DMS53 (cell line): Measurements from ENCODE around the gene RGS17.
"Not testable (repeated sequence)": the region's sequence is repeated elsewhere in the genome, so short reads cannot be mapped to it uniquely, and the experiment has no call there.

Source experiments
- DNase-seq: peaks from one replicate; lab custom pipeline; 2025; lab: John Stamatoyannopoulos, UW

Gene RGS17

DNA sequence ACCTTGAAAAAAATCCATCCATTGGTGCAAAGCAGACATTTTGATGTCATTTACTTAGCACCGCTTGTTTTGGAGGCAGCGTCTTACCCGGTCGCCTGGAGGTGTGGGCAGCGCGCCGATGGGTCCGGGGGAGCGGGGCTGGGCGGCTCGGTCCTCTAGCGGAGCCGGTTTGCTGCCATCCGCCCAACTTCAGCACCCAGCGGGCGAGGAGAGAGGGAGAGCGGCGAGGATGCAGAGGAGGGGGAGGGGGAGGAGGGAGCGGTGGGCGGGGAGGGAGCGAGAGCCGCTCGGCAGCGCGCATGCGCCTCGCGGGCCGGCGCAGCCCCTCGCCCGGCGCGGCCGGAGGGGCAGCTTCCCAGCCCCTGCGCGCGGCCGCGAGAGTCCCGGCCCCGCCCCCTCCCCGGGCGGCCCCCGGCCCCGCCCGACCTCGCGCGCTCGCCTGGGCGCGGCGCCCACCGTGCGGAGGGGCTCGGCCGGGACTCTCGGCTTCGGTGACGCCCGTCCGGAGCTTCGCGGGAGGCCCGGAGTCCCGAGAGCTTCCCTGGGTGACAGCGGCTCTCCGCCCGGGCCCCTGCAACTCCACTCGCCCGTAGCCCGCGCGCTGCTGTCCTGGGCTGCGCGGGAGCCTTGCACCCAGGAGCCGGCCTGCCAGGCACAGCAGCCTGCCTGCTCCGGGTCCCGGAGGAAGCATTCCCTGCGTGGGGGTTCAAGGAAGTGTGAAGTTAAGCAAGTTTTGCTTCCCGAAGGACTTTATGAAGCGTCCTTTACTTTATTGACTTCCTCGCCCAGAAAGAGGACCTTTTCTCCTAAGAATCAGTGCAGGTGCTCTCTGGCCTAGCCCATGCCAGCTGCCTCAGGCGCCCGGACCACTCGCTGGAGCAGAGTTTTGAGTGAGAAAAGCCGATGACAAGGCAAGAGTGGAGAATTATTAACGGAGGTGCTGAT, at the start of gene RGS17:
Gene RGS17, minus strand, starts transcription at position 246 of the 945 bp plus-strand sequence. CDS start 87,264 bp downstream, outside the sequence.
- peak; percentile 83 for DNase-seq

GRCh38 chr6:153172815-153173214, 41.7 kb upstream of the RGS17 start:
- DNase-seq = peak; percentile 59

DNA sequence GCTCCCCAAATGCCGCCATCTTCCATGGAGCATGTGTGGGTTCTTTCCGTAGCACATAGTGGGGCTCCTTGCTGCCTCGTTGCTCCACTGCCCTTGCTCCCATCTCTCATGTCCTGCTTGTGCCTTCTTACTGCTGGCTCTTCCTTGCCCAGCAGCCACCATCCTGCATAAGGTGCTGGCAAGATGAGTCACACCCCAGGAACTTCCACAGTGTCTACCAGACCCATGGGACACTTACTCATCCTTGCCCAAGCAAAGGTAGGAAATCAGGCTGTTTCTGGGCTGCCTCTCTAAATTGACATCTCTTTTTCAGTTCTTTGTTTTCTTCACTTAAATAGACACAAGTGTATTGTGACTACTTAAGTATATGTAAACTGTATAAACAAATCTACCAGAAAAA, 39.4 kb upstream of the RGS17 start:
- peak; percentile 25 for DNase-seq

DNA sequence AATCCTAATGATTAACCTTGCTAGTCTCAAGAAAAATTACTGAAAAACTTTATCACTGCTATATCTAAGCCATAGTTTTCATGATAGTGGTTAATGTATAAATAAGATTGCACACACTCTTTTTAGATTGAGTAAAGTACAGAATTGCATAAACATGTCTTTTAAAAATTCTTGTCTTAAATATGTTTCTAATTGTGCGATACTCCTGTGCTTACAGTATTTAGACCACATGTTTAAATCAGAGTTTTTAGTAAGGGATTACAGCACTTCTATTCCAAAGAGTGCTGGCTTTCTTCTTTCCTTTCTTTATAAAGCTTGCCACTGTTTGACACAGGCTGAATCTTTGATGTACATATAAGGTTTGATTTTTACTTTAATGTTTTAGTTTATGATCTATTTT, 36.8 kb upstream of the RGS17 start:
- no peak for DNase-seq

DNA sequence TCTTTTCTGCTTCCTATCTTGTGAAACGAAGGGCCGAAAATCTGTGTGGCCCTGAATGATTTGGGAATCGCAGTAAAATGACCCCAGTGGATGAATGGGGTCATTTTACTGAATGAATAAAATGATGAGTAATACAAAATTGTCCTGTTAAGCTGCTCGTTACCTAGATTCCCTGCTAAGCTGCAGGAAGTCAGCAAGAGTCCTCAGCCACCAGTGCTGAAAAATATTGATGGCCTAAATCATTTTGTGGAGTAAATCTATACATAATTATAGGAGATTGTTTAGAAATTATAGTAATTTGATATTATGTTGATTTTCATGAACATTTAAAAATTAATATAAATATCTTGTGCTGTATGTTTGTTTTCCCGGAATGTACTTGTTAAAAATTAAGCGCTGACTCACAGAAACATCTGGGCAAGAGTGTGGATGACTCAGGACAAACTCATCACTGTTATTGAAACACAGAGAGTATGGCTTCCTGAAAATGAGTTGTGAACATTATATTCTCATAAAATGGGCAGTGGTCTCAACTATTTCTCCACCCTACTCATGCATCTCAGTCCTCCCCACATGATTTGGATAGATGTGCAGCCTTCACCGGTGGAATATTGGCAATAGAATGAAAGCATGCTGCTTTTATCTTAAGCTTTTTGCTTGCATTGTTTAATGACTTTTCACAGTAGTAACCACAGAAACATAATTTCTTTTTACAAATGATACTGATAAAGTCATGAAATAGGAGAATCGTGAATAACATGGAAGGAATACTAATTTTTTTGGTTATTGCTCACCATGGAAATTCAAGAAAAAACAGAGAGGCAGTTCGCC, 36.2 kb upstream of the RGS17 start:
- peak; percentile 73 for DNase-seq

- no peak for DNase-seq
Observed at GRCh38 chr6:153162646-153163045, 31.6 kb upstream of the RGS17 start.

- no peak for DNase-seq
Observed at GRCh38 chr6:153162172-153162571, 31.1 kb upstream of the RGS17 start.

- no peak for DNase-seq
Observed at GRCh38 chr6:153160221-153160620, 29.1 kb upstream of the RGS17 start.

GRCh38 chr6:153150752-153151440, 19.8 kb upstream of the RGS17 start:
- peak; percentile 93 for DNase-seq

- peak; percentile 84 for DNase-seq
Observed at GRCh38 chr6:153150371-153150751, 19.3 kb upstream of the RGS17 start.

DNA sequence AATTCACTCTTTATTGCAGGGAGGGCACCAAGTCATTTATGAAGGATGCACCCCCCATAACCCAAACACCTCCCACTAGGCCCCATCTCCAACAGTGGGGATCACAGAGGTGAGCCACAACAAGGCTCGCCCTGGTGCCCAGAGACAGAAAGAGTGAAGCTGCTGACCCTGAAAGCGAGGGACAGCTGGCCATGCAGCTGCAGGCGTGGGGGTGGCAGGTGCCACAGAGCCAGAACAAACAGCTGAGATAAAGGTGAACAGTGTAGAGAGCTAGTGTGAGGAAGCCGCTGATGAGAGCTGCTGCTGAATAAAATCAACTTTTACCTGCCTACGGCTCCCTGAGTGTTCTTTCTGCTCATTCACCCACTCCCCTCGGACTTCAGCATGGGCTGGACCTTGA, 18.8 kb upstream of the RGS17 start:
- DNase-seq = peak; percentile 85

GRCh38 chr6:153146413-153146812, 15.3 kb upstream of the RGS17 start:
- no peak for DNase-seq

DNA sequence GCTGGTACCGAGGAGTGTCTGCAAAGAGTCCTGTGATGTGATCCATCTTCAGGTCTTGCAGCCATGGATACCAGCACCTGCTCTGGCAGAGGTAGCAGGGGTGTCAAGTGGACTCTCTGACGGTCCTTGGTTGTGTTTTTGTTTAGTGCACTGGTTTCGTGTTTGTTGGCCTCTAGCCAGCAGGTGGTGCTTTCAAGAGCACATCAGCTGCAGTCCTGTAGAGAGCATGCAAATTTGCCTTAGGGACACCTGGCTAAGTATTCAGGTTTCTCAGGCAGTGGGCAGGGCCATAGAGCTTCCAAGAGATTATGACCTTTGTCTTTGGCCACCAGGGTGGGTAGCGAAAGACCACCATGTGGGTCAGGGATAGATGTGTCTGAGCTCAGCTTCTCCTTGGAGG, 14.5 kb upstream of the RGS17 start:
- DNase-seq = peak; percentile 97

GRCh38 chr6:153143200-153143599, 12.1 kb upstream of the RGS17 start:
- DNase-seq = no peak

DNA sequence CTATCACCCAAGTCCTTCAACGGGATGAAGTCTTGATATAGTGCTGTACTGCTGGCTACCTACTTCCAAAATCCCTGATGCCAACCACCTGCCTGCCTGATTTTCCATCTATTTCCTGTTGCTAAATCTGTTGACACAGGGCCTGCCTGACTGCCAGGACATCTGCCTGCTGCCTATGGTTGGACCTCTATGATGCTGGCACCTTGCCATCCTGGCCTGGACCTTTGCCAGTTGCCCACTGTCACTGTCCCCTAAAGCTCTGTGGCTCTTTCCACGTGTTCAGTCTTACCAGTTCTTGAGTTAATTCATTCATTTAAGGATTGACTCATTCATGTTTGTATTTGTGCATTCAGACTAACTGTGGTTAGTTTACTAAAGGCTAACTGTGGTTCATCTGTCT, 9.2 kb upstream of the RGS17 start:
- DNase-seq = peak; percentile 89

GRCh38 chr6:153138930-153139329, 7.8 kb upstream of the RGS17 start:
- DNase-seq = no peak

DNA sequence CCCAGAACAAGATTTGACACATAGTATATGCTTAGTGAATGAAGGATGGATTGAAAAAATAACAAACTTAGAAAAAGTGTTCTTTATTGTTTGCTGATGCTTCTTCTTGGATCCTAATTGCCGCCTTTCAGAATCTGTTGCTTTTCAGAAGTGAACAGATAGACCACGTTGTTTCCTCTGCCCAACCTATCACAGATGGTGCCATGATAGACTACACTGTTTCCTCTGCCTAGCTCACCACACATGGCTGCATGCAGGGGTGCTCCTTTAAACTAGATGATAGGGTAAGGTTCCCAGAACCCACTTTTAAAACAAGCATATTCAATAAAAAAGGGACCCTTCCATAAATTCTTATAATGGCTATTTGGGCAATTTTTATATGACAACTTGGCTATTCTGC, 4.6 kb upstream of the RGS17 start:
- no peak for DNase-seq

- DNase-seq = not testable (repeated sequence)
Observed at GRCh38 chr6:153133667-153134066, 2.6 kb upstream of the RGS17 start.

DNA sequence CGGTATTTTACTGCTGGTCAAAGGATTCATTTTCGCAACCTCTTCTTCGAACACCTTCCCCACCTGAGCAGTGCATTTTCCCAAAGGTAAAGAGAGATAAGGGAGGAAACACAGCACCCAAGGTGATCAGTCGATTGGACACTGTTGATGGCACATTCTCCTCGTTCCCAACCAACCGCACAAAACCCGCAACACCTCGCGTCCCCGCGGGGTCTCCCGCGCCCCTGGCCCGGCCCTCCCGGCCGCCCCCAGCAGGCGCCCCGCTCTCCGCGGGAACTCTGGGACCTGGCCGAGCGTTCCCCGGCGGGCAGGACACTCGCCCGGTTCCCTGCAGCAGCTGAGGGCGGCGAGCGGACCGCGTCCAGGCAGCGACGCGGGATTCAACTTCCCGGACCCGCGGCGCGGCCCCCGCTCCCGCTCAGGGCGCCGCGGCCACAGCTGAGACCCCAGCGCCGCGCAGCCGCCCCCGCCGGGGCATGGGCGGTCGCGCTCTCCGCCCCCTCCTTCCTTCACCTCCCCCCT, 506 bp downstream of the RGS17 start:
- peak; percentile 64 for DNase-seq

DNA sequence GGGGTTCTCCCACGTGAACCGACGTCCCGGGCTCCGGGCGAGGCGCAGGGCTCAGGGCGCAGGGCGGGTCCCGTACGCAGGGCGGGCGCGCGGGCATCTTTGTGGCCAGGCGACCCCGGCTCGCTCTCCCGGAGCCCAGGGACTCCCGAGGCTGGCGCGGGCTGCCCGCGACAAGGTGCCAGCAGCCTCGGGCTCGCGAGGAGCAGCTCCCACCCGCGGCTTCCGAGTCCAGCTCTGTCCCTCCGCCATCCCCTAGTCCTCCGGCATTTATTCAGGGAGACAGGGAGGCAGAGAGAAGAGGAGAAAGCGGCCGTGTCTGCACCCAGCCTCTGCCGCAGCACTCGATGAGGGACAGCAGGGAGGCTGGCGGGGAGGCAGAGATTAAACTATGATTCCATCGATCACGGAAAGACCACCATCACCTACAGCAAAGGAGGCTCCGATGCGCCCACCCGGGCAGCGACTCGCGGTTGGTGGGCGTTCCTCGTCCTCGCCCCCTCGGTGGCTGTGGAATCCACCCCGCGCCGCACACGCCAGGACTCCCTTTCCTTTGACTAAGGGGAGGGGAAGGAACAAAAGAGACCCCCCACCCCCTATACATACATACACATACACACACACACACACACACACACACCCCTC, 1.1 kb downstream of the RGS17 start:
- DNase-seq = peak; percentile 57

DNA sequence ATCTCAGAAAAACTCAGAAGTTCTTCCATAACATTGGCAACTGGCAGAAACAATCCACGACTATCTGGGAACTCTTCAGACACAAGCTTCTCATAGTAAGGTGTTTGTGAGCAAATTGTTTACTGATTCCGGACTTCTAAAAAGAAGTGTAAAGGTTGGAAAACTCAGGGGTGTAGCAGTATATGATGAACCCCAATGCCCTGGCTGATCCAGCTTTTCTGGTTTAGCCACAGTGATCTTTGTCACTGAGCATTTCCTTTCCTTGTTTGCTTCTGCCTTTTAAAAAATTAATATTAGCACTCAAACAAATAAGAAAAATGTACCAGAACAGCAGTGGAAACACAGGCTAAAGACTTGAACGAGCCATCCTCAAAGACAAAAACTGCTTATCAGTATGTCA, 4.9 kb downstream of the RGS17 start:
- no peak for DNase-seq

GRCh38 chr6:153125032-153125431, 6.0 kb downstream of the RGS17 start:
- peak; percentile 86 for DNase-seq
